ENCODE data around the gene SAMHD1.

GRCh38 chr20:36974660-36975059 lies 23.2 kb upstream of the SAMHD1 start:
- TF ChIP-seq CTCF (IDR thresholded peaks at IDR 0.05) (no peak), POLR2AphosphoS5 (IDR thresholded peaks at IDR 0.05) (no peak)
